HepG2 (cell line): ENCODE data around the gene ARL8B. TPM values are rescaled to one million over a fixed set of nuclear protein-coding genes. Genes with fewer than 3 reads are reported as not detected.

ENCODE experiments used
- ATAC-seq: fragments of 200-7000 bp; cut with Tn5 transposase; 3 replicates; pipeline ENCODE4 v1.9.1; 2020; ENCODE audit warnings: mild to moderate bottlenecking, moderate library complexity
- BruUV-seq: library from RNA; stranded (reverse); fragments of 400-500 nt; replicated peaks from 2 replicates; lab custom pipeline; 2021; lab: Mats Ljungman, UMichigan
- CTCF ChIA-PET: fragments of 300-600 bp; formaldehyde crosslinking; extraction: SDS; loops from one replicate; lab custom pipeline; 2021; ENCODE audit warnings: low total read pairs, inconsistent platforms, low intra/inter-chr PET ratio; lab: Yijun Ruan, JAX
- POLR2A ChIA-PET: fragments of 350-600 bp; sonication (Branson Sonifier 250); formaldehyde crosslinking; loops from one replicate; lab custom pipeline; 2020; ENCODE audit warnings: antibody characterized with exemption, inconsistent platforms; lab: Yijun Ruan, JAX
- DNase-seq: peaks from one replicate; pipeline ENCODE4 v3.0.0-alpha.2; 2015; ENCODE audit warnings: low spot score
- FAIRE-seq: peaks from 3 replicates; lab custom pipeline; 2011; peaks lifted over from hg19 to GRCh38; lab: Jason Lieb, UNC
- H2AFZ ChIP-seq: one replicate; pipeline ENCODE4 v1.6.1; 2011; ENCODE audit warnings: low read length, inconsistent platforms
- H3K27ac ChIP-seq: fragments of 300-600 bp; 3 replicates; pipeline ENCODE4 v1.8.0; 2011; ENCODE audit warnings: mixed run types, mild to moderate bottlenecking, mixed read lengths, low read length, inconsistent platforms; ENCODE audit not compliant: insufficient read depth; ENCODE audit errors: extremely low read length
- H3K27me3 ChIP-seq, 2 experiments: fragments of 200-600 bp in 1 of 2; 2 replicates in 1 of 2; 3 replicates in 1 of 2; pipeline versions ENCODE4 v1.6.0 to v1.8.0; 2011; ENCODE audit warnings: low read length in 2 of 2, mild to moderate bottlenecking in 2 of 2, moderate library complexity in 2 of 2, inconsistent platforms in 1 of 2; ENCODE audit not compliant: insufficient read depth in 2 of 2, control insufficient read depth in 1 of 2
- H3K36me3 ChIP-seq, 2 experiments: fragments of 200-600 bp in 1 of 2; replicated peaks in 1 of 2; 2 replicates in 1 of 2; 3 replicates in 1 of 2; pipeline versions ENCODE4 v1.5.1 to v1.8.0; 2011; ENCODE audit warnings: low read length in 2 of 2, inconsistent platforms in 1 of 2; ENCODE audit not compliant: insufficient read depth in 2 of 2, control insufficient read depth in 1 of 2
- H3K4me1 ChIP-seq: 2 replicates; pipeline ENCODE4 v1.5.1; 2012; ENCODE audit warnings: low read length, inconsistent platforms; ENCODE audit not compliant: insufficient read depth
- H3K4me2 ChIP-seq: 2 replicates; pipeline ENCODE4 v1.6.0; 2011; ENCODE audit warnings: low read depth, low read length, inconsistent platforms
- H3K4me3 ChIP-seq, 3 experiments: fragments of 200-600 bp in 1 of 3; sonication (generic), shearing (Covaris generic) in 1 of 3; replicated peaks in 1 of 3; 2 replicates each; pipeline ENCODE4 v1.5.1; 2011 to 2016; ENCODE audit warnings: low read length in 3 of 3, inconsistent platforms in 2 of 3, low read depth in 2 of 3, mild to moderate bottlenecking in 2 of 3, control low read depth in 1 of 3, mixed read lengths in 1 of 3; ENCODE audit not compliant: insufficient read depth in 1 of 3
- H3K79me2 ChIP-seq: one replicate; pipeline ENCODE4 v1.6.1; 2011; ENCODE audit warnings: low read length, inconsistent platforms; ENCODE audit not compliant: insufficient read depth
- H3K9ac ChIP-seq: 2 replicates; pipeline ENCODE4 v1.6.0; 2011; ENCODE audit warnings: mild to moderate bottlenecking, low read depth, low read length, inconsistent platforms; ENCODE audit not compliant: insufficient read depth
- H3K9me3 ChIP-seq: 2 replicates; pipeline ENCODE4 v1.5.1; 2012; ENCODE audit warnings: mild to moderate bottlenecking, low read length
- H4K20me1 ChIP-seq: 2 replicates; pipeline ENCODE4 v1.6.0; 2011; ENCODE audit warnings: inconsistent platforms, mild to moderate bottlenecking, low read length, moderate library complexity; ENCODE audit not compliant: insufficient read depth
- BRD4 ChIP-seq: sonication (generic); formaldehyde crosslinking; IDR thresholded peaks from 2 replicates; pipeline ENCODE4 v1.4.0; 2020; ENCODE audit warnings: missing genetic modification reagents
- EED ChIP-seq: sonication (generic); formaldehyde crosslinking; IDR thresholded peaks from 2 replicates; pipeline ENCODE4 v1.5.0; 2020; ENCODE audit warnings: mild to moderate bottlenecking, missing genetic modification reagents
- MAFF ChIP-seq: IDR thresholded peaks from 2 replicates; pipeline ENCODE4 v1.6.1; 2011; ENCODE audit warnings: low read depth, low read length, improper control_type of control experiment
- NAIF1 ChIP-seq: sonication (generic); formaldehyde crosslinking; IDR thresholded peaks from 2 replicates; pipeline ENCODE4 v1.5.0; 2020; ENCODE audit warnings: mild to moderate bottlenecking, missing genetic modification reagents, borderline replicate concordance
- SRY ChIP-seq: sonication (generic); formaldehyde crosslinking; IDR thresholded peaks from 2 replicates; pipeline ENCODE4 v1.8.0; 2022; ENCODE audit warnings: mild to moderate bottlenecking, missing genetic modification reagents
- TEAD3 ChIP-seq: optimal IDR thresholded peaks from 2 replicates; pipeline ENCODE3; 2016; ENCODE audit warnings: borderline replicate concordance
- ZNF10 ChIP-seq: sonication (generic); formaldehyde crosslinking; IDR thresholded peaks from 2 replicates; pipeline ENCODE4 v1.4.0; 2020; ENCODE audit warnings: mild to moderate bottlenecking, low read depth, missing genetic modification reagents, borderline replicate concordance
- ZNF501 ChIP-seq: sonication (generic); formaldehyde crosslinking; IDR thresholded peaks from 2 replicates; pipeline ENCODE4 v1.5.1; 2020; ENCODE audit warnings: mild to moderate bottlenecking, moderate library complexity, missing genetic modification reagents
- WGBS: methylation state at CpG from one replicate; pipeline ENCODE4 v1.1.6; 2017; ENCODE audit warnings: low lambda C conversion rate; 5-methylcytosine and 5-hydroxymethylcytosine counted together
- in situ Hi-C: cut with HindIII; loops from 2 replicates; pipeline ENCODE4 v1.10.0; 2017; ENCODE audit warnings: low pct_unique_long_range_greater_than_20kb; ENCODE audit not compliant: extremely low pct_ligation_motif_present
- intact Hi-C: fragments of 100-400 bp; cut with micrococcal nuclease; formaldehyde crosslinking; loops from one replicate; pipeline ENCODE4 v1.10.0; 2022; ENCODE audit not compliant: unreplicated experiment
- polyA plus RNA-seq, 8 experiments: library from polyadenylated mRNA; depleted of rRNA in 3 of 8; stranded (reverse) in 7 of 8; unstranded in 1 of 8; fragments of >200 nt; fragmentation: Illumina TruSeq in 4 of 8; extraction: Trizol in 4 of 8; gene quantifications; 2 replicates each; pipeline versions ENCODE4 v1.2.1 to v1.2.3, GENCODE V29; 2011 to 2016; ENCODE audit warnings: low read depth in 4 of 8, missing spikeins in 1 of 8, mixed read lengths in 1 of 8; ENCODE audit not compliant: insufficient read depth in 1 of 8
- total RNA-seq, 5 experiments: library from RNA; depleted of rRNA; stranded (reverse); fragments of >200 nt; fragmentation: Illumina TruSeq; extraction: Trizol; gene quantifications; 2 replicates each; pipeline ENCODE4 v1.2.3, GENCODE V29; 2016; ENCODE audit warnings: low read depth in 1 of 5
- TF ChIP-seq, protein P1 (sequence below): sonication (generic); formaldehyde crosslinking; IDR thresholded peaks from 2 replicates; pipeline ENCODE4 v1.5.0; 2020; ENCODE audit warnings: missing genetic modification reagents, mild to moderate bottlenecking, borderline replicate concordance
- TF ChIP-seq, protein P2 (sequence below): sonication (generic); formaldehyde crosslinking; IDR thresholded peaks from 2 replicates; pipeline ENCODE4 v1.5.0; 2020; ENCODE audit warnings: mild to moderate bottlenecking, missing genetic modification reagents, borderline replicate concordance
- TF ChIP-seq, protein P3 (sequence below): sonication (generic); formaldehyde crosslinking; IDR thresholded peaks from 2 replicates; pipeline ENCODE4 v1.5.0; 2020; ENCODE audit warnings: mild to moderate bottlenecking, missing genetic modification reagents

ARL8B gene
- total and polyA plus RNA-seq, 2 of the 13 experiments (the other 11 are each of a cell fraction or from before 2014, with no cell fraction given) = 23.5 to 30.4 TPM

DNA sequence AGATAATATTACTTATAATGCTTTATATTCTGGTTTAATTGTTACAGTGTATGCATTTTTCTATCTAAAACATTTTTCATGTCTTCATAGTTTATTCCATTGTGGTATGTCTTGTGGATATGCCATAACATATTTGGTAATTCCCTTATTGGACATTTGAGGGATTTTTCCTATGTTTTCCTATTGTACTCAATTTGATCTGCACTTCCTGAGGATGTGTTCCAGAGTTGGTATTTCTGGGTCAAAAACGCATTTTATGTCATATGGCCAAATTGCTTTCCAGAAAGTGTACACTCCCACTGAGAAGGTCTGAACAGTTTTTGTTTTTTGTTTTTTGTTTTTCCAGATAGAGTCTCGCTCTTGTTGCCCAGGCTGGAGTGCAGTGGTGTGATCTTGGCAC, 6.8 kb downstream of the ARL8B start:
- Histone ChIP-seq H3K9me3 (no peaks in the 10 kb centered on the region), H3K4me1 (peaks cover 60% of the 10 kb centered on the region), H3K79me2 (peaks cover 92% of the 10 kb centered on the region), H3K4me3 (no peak overlapping the region), H3K4me2 (no peak overlapping the region), H3K36me3 (no peaks in the 10 kb centered on the region), H4K20me1 (no peaks in the 10 kb centered on the region; the same call in 1 of the 2 replicates), H3K27ac (no peak overlapping the region), H3K9ac (no peak overlapping the region), H2AFZ (no peak overlapping the region), H3K27me3 (no peaks in the 10 kb centered on the region)
- FAIRE-seq = no peak
- DNase-seq = no peak
- in situ Hi-C loops (no loop called here), intact Hi-C loops (no loop called here)
- CTCF ChIA-PET = no interaction called here
- no peak for ATAC-seq
- WGBS = 98% methylated on average over 2 of the region's 2 CpGs
- POLR2A ChIA-PET = no interaction called here
- TF ChIP-seq EED (CRISPR knock-in tag) (no peak), ZNF10 (CRISPR knock-in tag) (no peak), TEAD3 (CRISPR knock-in tag) (no peak), MAFF (no peak), SRY (no peak), NAIF1 (CRISPR knock-in tag) (no peak), ZNF501 (CRISPR knock-in tag) (no peak), BRD4 (CRISPR knock-in tag) (no peak)
- TF ChIP-seq, protein P1, sequence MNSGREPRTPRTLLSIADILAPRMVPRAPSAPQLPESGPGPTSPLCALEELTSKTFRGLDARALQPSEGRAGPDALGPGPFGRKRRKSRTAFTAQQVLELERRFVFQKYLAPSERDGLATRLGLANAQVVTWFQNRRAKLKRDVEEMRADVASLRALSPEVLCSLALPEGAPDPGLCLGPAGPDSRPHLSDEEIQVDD = no peak
- TF ChIP-seq, protein P2, sequence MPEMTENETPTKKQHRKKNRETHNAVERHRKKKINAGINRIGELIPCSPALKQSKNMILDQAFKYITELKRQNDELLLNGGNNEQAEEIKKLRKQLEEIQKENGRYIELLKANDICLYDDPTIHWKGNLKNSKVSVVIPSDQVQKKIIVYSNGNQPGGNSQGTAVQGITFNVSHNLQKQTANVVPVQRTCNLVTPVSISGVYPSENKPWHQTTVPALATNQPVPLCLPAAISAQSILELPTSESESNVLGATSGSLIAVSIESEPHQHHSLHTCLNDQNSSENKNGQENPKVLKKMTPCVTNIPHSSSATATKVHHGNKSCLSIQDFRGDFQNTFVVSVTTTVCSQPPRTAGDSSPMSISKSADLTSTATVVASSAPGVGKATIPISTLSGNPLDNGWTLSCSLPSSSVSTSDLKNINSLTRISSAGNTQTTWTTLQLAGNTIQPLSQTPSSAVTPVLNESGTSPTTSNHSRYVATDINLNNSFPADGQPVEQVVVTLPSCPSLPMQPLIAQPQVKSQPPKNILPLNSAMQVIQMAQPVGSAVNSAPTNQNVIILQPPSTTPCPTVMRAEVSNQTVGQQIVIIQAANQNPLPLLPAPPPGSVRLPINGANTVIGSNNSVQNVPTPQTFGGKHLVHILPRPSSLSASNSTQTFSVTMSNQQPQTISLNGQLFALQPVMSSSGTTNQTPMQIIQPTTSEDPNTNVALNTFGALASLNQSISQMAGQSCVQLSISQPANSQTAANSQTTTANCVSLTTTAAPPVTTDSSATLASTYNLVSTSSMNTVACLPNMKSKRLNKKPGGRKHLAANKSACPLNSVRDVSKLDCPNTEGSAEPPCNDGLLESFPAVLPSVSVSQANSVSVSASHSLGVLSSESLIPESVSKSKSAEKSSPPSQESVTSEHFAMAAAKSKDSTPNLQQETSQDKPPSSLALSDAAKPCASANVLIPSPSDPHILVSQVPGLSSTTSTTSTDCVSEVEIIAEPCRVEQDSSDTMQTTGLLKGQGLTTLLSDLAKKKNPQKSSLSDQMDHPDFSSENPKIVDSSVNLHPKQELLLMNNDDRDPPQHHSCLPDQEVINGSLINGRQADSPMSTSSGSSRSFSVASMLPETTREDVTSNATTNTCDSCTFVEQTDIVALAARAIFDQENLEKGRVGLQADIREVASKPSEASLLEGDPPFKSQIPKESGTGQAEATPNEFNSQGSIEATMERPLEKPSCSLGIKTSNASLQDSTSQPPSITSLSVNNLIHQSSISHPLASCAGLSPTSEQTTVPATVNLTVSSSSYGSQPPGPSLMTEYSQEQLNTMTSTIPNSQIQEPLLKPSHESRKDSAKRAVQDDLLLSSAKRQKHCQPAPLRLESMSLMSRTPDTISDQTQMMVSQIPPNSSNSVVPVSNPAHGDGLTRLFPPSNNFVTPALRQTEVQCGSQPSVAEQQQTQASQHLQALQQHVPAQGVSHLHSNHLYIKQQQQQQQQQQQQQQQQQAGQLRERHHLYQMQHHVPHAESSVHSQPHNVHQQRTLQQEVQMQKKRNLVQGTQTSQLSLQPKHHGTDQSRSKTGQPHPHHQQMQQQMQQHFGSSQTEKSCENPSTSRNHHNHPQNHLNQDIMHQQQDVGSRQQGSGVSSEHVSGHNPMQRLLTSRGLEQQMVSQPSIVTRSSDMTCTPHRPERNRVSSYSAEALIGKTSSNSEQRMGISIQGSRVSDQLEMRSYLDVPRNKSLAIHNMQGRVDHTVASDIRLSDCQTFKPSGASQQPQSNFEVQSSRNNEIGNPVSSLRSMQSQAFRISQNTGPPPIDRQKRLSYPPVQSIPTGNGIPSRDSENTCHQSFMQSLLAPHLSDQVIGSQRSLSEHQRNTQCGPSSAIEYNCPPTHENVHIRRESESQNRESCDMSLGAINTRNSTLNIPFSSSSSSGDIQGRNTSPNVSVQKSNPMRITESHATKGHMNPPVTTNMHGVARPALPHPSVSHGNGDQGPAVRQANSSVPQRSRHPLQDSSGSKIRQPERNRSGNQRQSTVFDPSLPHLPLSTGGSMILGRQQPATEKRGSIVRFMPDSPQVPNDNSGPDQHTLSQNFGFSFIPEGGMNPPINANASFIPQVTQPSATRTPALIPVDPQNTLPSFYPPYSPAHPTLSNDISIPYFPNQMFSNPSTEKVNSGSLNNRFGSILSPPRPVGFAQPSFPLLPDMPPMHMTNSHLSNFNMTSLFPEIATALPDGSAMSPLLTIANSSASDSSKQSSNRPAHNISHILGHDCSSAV = no peak
- TF ChIP-seq, protein P3, sequence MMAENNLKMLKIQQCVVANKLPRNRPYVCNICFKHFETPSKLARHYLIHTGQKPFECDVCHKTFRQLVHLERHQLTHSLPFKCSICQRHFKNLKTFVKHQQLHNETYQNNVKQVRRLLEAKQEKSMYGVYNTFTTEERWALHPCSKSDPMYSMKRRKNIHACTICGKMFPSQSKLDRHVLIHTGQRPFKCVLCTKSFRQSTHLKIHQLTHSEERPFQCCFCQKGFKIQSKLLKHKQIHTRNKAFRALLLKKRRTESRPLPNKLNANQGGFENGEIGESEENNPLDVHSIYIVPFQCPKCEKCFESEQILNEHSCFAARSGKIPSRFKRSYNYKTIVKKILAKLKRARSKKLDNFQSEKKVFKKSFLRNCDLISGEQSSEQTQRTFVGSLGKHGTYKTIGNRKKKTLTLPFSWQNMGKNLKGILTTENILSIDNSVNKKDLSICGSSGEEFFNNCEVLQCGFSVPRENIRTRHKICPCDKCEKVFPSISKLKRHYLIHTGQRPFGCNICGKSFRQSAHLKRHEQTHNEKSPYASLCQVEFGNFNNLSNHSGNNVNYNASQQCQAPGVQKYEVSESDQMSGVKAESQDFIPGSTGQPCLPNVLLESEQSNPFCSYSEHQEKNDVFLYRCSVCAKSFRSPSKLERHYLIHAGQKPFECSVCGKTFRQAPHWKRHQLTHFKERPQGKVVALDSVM (CRISPR knock-in tag) = no peak
- no TSS peak for BruUV-seq
